Esophagus squamous epithelium (tissue), 4 donors: ENCODE measurements around the gene ERC2.

ENCODE experiments used
- CTCF ChIP-seq, 6 experiments: fragments of 450-650 bp in 4 of 6; fragments of 200-600 bp in 2 of 6; sonication (generic) in 2 of 6; IDR thresholded peaks; one replicate each; pipeline ENCODE4 v1.5.1; 2016 to 2019; ENCODE audit warnings: antibody characterized with exemption in 6 of 6, mild to moderate bottlenecking in 4 of 6, moderate library complexity in 4 of 6
- POLR2A ChIP-seq, 4 donors: fragments of 450-650 bp; IDR thresholded peaks; one replicate each; pipeline ENCODE4 v1.6.1; 2017; ENCODE audit warnings: antibody characterized with exemption in 4 of 4, mild to moderate bottlenecking in 4 of 4, moderate library complexity in 3 of 4

- TF ChIP-seq CTCF (IDR thresholded peaks at IDR 0.05) (no peak), POLR2A (IDR thresholded peaks at IDR 0.05) (no peak)
These were observed 916.6 kb downstream of the ERC2 start for GRCh38 chr3:55551644-55552043.
